Breast epithelium (tissue), 4 donors: ENCODE measurements around the gene MYH7. TPM values are rescaled to one million over a fixed set of nuclear protein-coding genes. Genes with fewer than 3 reads are reported as not detected.
A peak's percentile ranks its signal among the peaks of the same experiment; 100 is the strongest.

ENCODE experiments used
- DNase-seq, 2 donors: peaks; one replicate each; pipeline ENCODE4 v3.0.0-alpha.2; 2019; ENCODE audit warnings: low spot score in 2 of 2
- H3K27ac ChIP-seq, 2 donors: fragments of 200-600 bp; sonication (generic) in 1 of 2; one replicate each; pipeline ENCODE4 v1.5.1; 2016 to 2019; ENCODE audit warnings: mild to moderate bottlenecking in 1 of 2
- H3K27me3 ChIP-seq, 2 donors: fragments of 200-600 bp; sonication (generic) in 1 of 2; one replicate each; pipeline versions ENCODE4 v1.5.1 to v1.6.0; 2017 to 2019; ENCODE audit warnings: control low read depth in 1 of 2, mild to moderate bottlenecking in 1 of 2
- H3K36me3 ChIP-seq: fragments of 200-600 bp; one replicate; pipeline ENCODE4 v1.5.1; 2019
- H3K4me1 ChIP-seq, 2 donors: fragments of 200-600 bp; sonication (generic); one replicate each; pipeline ENCODE4 v1.5.1; 2016 to 2019; ENCODE audit warnings: control low read depth in 1 of 2
- H3K4me3 ChIP-seq, 3 donors: fragments of 200-600 bp; sonication (generic); 1 replicate in 2 of 3; 2 replicates in 1 of 3; pipeline ENCODE4 v1.5.1; 2016 to 2019; ENCODE audit warnings: mild to moderate bottlenecking in 3 of 3, moderate library complexity in 2 of 3
- H3K9me3 ChIP-seq, 2 donors: fragments of 200-600 bp; sonication (generic) in 1 of 2; one replicate each; pipeline ENCODE4 v1.5.1; 2016 to 2019; ENCODE audit warnings: control low read depth in 1 of 2
- POLR2A ChIP-seq: fragments of 450-650 bp; IDR thresholded peaks from one replicate; pipeline ENCODE4 v1.6.1; 2016; ENCODE audit warnings: antibody characterized with exemption, mild to moderate bottlenecking, moderate library complexity
- POLR2AphosphoS5 ChIP-seq, 3 donors: sonication (generic); formaldehyde crosslinking; IDR thresholded peaks; one replicate each; pipeline ENCODE4 v1.6.1; 2017; ENCODE audit warnings: antibody characterized with exemption in 3 of 3
- intact Hi-C: fragments of 100-400 bp; cut with DNase I; formaldehyde crosslinking; loops from one replicate; pipeline ENCODE4 v1.15.1; 2023; ENCODE audit warnings: low total_unique reads
- total RNA-seq, 3 donors: library from RNA; depleted of rRNA; stranded (reverse); fragments of >200 nt; gene quantifications; one replicate each; pipeline ENCODE4 v1.1.0, GENCODE V29; 2016
- TF ChIP-seq, protein P1 (sequence below), 3 donors: fragments of 450-650 bp; IDR thresholded peaks; one replicate each; pipeline ENCODE4 v1.5.1; 2016 to 2017; ENCODE audit warnings: antibody characterized with exemption in 3 of 3, mild to moderate bottlenecking in 3 of 3, moderate library complexity in 3 of 3

Gene MYH7
- total RNA-seq, 3 donors from 2014 or later, result not detected

DNA sequence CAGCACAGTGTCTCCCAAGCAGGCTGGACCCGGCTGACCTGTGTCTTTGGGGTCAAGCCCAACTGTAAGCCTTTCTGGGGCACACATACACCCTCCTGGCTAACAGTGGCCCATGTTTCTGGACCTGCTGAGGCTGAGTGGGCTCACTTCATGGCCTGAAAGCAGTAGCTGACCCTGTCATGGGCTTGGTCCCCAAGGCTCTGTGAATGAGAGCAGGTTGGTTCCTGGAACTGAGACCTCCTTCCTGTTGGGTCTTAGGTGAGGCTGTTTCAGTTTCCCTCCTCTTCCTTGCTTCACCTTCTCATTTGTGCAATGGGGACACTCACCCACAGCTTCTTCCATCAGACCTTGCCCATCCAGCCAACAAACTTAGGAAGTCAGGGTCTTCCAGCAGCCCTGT, 63.6 kb downstream of the MYH7 start:
- Histone ChIP-seq H3K4me1 (peaks cover 0 to 5% of the 10 kb centered on the region in 2 donors), H3K27ac (no peak overlapping the region), H3K36me3 (no peaks in the 10 kb centered on the region), H3K9me3 (no peaks in the 10 kb centered on the region), H3K27me3 (no peaks in the 10 kb centered on the region), H3K4me3 (no peak overlapping the region)
- TF ChIP-seq, protein P1, sequence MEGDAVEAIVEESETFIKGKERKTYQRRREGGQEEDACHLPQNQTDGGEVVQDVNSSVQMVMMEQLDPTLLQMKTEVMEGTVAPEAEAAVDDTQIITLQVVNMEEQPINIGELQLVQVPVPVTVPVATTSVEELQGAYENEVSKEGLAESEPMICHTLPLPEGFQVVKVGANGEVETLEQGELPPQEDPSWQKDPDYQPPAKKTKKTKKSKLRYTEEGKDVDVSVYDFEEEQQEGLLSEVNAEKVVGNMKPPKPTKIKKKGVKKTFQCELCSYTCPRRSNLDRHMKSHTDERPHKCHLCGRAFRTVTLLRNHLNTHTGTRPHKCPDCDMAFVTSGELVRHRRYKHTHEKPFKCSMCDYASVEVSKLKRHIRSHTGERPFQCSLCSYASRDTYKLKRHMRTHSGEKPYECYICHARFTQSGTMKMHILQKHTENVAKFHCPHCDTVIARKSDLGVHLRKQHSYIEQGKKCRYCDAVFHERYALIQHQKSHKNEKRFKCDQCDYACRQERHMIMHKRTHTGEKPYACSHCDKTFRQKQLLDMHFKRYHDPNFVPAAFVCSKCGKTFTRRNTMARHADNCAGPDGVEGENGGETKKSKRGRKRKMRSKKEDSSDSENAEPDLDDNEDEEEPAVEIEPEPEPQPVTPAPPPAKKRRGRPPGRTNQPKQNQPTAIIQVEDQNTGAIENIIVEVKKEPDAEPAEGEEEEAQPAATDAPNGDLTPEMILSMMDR (IDR thresholded peaks at IDR 0.05), result no peak
- TF ChIP-seq POLR2A (no peak), POLR2AphosphoS5 (IDR thresholded peaks at IDR 0.05) (no peak)
- intact Hi-C loops, result no loop called here
- no peak for DNase-seq

DNA sequence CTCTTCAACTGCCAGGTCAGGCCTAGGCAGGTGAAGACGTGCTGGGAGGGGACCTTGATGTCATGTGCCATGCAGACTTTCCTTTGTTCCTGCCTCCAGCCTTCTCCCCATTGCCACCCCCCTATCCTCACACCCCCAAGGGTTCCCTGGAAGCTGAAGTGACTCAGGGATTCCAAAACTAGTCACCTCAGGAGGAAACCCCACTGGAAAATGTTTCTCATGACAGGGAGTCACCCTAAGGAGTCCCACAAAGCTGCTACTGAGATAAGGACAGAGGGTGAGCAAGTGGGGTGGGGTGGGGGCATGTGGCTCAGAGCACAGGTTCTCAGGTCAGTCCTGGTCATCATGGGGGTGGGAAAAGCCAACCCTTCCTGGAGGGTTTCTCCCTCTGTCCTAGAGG, 65.2 kb downstream of the MYH7 start:
- no peaks in the 10 kb centered on the region for H3K9me3 ChIP-seq
- H3K36me3 ChIP-seq, result no peaks in the 10 kb centered on the region
- no peaks in the 10 kb centered on the region for H3K27me3 ChIP-seq
- no peaks in the 10 kb centered on the region for H3K4me1 ChIP-seq
- DNase-seq, result no peak
- no peak overlapping the region for H3K27ac ChIP-seq
- intact Hi-C loops, result no loop called here
- TF ChIP-seq POLR2AphosphoS5 (IDR thresholded peaks at IDR 0.05) (no peak), POLR2A (no peak)
- TF ChIP-seq, protein P1 (IDR thresholded peaks at IDR 0.05), result no peak
- no peak overlapping the region for H3K4me3 ChIP-seq

DNA sequence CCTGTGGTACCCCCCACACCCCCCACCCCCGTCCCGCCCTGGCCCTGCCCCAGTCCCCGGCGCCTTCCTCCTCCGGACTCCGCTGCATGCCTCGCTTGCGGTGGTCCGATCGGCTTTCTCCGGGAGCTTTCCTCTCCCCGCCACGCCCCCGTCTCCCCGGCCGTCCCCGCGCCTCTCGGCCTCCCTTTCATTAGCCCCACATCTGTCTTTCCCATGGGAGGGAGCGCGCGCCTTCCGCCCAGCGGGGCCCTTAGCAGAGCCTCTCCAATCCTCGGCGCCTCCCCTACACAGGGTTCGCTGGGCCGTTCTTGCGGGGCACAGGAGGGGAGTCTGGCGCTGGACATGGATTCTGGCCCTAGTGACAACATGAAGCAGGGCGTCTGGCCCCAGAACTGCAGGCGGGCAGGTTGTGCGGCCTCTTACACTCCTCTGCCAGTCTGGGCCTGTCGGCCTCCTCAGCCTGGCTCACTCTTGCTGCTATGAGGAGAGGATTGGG, 69.0 kb downstream of the MYH7 start:
- no peaks in the 10 kb centered on the region for H3K36me3 ChIP-seq
- H3K4me1 ChIP-seq, result peaks cover 6 to 8% of the 10 kb centered on the region in 2 donors
- H3K9me3 ChIP-seq, result no peaks in the 10 kb centered on the region
- DNase-seq, result peak; percentile 67 to 69
- intact Hi-C loops, result loop anchor here (10.0 kb wide), 1 partner anchor 82 kb away; the partner anchor contains the start of gene HOMEZ
- no peaks in the 10 kb centered on the region for H3K27me3 ChIP-seq
- TF ChIP-seq, protein P1 (IDR thresholded peaks at IDR 0.05), result no peak
- TF ChIP-seq POLR2A (peak; percentile 16), POLR2AphosphoS5 (IDR thresholded peaks at IDR 0.05) (peak in 1 of 3 donors; percentile 2)
- H3K4me3 ChIP-seq, result peak overlapping the region; percentile 60 to 88 (median 65)
- H3K27ac ChIP-seq, result peak overlapping the region; percentile 98 to 99

DNA sequence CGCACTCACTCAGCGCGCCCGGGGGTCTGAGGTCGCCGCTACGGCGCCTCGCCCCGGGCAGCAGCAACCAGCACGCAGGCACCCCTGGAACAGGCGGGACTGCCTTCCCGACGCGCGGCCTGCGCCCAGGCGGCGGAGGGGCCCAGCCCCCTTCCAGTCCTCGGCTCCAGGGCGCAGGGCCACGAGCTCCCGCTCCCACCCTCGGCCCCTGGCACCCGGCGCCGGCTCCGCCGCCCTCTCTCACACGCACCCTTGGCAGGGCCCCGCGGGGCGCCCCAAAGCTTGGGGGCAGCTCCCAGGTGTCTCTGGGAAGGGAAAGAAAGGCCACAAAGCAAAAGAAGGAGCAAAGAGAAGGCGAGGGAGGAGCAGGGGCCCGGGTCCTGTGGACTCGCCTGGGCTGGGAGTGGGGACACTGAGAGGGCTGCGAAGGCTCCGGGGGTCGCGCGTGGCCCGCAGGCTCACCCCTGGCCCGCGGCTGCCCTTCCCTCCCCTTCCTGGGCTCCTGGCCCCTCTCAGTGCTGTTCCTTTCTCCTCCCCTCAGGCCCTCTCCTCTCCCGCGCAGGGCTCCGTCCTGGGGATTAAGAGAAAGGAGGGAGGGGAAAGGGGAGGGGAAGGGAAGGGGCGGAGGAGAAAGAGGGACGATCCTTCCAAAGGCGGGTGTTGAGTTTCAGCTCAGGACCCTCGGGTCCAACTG, 69.6 kb downstream of the MYH7 start:
- Histone ChIP-seq H3K9me3 (no peaks in the 10 kb centered on the region), H3K27ac (peak overlapping the region; percentile 98 to 99), H3K4me1 (peaks cover 6 to 10% of the 10 kb centered on the region in 2 donors), H3K27me3 (no peaks in the 10 kb centered on the region), H3K4me3 (peak overlapping the region; percentile 60 to 88 (median 65)), H3K36me3 (no peaks in the 10 kb centered on the region)
- DNase-seq, result peak; percentile 64 to 77
- TF ChIP-seq, protein P1 (IDR thresholded peaks at IDR 0.05), result no peak
- TF ChIP-seq POLR2A (peak; percentile 71), POLR2AphosphoS5 (IDR thresholded peaks at IDR 0.05) (peak in 2 of 3 donors; percentile 76 to 81)
- intact Hi-C loops, result loop anchor here (10.0 kb wide), 1 partner anchor 81 kb away; the partner anchor contains the start of gene HOMEZ
